HK-2 (cell line): Measurements from ENCODE around the gene DSCAML1.
"Not testable (repeated sequence)": the region's sequence is repeated elsewhere in the genome, so short reads cannot be mapped to it uniquely, and the experiment has no call there.

Source experiments
- DNase-seq: peaks from one replicate; pipeline ENCODE4 v3.0.0-alpha.2; 2018; ENCODE audit not compliant: unreplicated experiment

DSCAML1 gene

GRCh38 chr11:117818041-117818873, 21.2 kb upstream of the DSCAML1 start:
- peak; percentile 57 for DNase-seq

GRCh38 chr11:117817368-117818040, 20.5 kb upstream of the DSCAML1 start:
- DNase-seq = peak; percentile 92

DNA sequence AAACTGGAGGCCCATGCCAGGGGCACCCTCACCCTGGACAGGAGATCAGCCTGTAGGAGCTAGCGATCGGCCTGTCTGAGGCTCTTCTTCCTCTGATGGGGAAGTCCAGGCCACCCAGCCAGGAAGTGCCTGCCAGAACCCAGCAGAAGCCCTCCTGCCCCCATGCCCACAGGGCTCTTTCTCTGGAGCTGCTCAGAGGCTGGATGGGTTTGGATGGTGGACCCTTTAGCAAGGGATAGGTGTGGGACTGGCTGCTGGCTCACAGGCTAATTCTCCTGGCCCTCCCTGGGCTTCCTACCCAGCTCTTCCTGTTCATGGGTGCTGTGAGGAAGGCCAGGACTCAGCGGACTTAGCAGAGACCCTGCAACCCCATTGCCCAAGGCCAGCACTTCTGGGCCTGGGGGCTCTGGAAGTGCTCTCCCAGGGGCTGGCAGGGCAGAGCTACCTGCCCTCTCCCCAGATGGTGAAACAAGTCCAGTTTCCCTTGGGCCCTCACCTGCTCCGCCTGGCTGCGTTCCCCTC, 19.9 kb upstream of the DSCAML1 start:
- peak; percentile 49 for DNase-seq

GRCh38 chr11:117816151-117816741, 19.2 kb upstream of the DSCAML1 start:
- DNase-seq = peak; percentile 62

- no peak for DNase-seq
Observed at GRCh38 chr11:117815262-117815803, 18.3 kb upstream of the DSCAML1 start.

DNA sequence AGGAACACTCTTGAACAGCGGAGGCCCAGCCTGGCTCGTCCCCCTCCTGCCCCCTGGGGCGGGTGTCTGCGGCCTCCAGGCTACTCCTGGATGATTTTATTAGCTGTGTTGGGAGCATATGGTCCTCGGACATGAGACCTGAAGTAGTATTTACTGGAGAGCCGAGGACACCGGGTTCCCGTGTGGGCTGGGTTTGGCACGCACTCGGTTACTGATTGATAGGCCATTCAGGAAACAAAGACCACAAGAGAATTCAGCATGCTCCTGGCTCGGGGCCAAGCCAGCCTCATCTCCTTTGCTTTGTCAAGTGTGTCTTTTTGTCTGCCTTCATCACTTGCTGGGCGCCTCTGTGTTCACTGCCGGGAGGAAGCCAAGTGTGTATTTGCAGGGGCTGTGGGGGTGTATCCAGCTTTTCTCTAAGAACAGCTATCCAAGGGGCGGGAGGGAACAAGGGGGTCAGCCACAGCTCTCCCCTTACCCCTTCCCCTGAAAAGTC, 17.8 kb upstream of the DSCAML1 start:
- peak; percentile 90 for DNase-seq

GRCh38 chr11:117814204-117814765, 17.3 kb upstream of the DSCAML1 start:
- DNase-seq = no peak

GRCh38 chr11:117810056-117810451, 13.0 kb upstream of the DSCAML1 start:
- not testable (repeated sequence) for DNase-seq

DNA sequence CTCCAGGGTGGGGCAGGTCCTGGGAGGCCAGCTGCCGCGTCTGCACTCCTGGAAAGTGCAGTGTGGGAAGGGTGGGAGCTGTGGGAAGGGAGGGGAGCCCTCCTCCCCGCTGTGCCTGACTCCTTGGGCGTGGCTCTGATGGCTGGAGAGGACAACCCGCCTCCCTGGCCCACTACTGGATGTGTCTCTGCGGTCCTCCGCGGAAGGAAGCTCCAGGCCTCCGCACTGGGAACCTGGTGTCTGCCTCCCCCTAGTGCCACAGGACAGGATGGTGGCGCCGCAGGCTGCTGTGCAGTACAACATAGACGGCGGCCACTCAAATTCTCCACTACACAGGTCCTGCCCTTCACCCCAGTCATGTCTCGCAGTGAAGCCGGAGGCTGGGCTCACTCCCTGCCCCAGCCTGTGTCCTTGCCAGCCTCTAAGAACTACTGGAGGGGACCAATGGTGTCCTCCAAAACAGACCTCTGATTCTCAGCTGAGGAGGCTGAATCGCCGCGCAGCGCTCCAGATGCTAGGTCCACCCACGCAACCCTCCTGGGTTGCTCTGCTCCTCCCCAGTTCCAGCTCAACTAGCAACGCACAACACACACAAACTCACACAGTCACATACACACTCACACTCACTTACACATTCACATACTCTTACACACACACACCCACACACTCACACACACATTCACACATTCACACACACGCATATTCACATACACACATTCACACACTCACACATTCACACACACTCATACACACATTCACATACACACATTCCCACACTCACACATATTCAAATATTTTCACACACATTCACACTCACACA, 12.4 kb upstream of the DSCAML1 start:
- DNase-seq = peak; percentile 8

- no peak for DNase-seq
Observed at GRCh38 chr11:117808784-117809183, 11.8 kb upstream of the DSCAML1 start.

- peak; percentile 34 for DNase-seq
Observed at GRCh38 chr11:117807482-117808327, 10.7 kb upstream of the DSCAML1 start.

DNA sequence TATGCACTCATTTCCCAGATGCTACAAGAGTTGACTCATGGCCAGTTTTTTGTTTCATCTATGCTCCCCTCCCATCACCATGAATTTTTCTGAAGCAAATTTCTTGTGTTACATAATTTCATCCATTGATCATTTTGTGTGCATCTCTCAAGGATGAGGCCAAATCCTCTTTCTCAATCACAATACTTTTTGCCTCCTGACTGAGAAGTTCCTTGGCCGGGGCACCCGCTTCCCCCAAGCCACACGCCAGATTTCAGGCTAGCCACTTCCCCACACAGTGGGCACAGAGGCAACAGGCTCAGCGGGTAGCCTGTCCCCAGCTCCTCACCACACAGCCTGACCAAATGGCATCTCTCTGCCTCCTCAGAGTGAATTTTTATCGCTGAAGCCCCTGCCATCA, 9.8 kb upstream of the DSCAML1 start:
- no peak for DNase-seq

GRCh38 chr11:117805045-117805444, 8.0 kb upstream of the DSCAML1 start:
- no peak for DNase-seq

DNA sequence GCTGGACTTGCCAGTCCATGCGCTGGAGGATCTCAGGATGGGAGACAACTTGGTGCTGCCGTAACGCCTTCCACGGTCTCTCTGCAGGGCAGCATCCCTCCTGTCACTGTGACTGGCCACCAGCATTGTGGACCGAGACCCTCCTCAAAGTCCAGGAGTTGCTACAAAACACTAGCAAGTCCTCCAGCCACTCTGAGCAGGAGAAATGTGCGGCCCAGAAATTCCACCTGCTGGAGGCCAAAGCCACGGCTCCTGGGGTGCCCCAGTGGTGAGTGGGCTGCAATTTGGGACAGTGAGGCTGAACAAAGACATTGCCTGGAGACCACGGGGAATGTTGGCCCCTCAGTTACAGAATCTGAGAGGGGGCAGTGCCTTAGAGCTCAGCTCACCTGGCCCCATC, 6.9 kb upstream of the DSCAML1 start:
- DNase-seq = no peak

DNA sequence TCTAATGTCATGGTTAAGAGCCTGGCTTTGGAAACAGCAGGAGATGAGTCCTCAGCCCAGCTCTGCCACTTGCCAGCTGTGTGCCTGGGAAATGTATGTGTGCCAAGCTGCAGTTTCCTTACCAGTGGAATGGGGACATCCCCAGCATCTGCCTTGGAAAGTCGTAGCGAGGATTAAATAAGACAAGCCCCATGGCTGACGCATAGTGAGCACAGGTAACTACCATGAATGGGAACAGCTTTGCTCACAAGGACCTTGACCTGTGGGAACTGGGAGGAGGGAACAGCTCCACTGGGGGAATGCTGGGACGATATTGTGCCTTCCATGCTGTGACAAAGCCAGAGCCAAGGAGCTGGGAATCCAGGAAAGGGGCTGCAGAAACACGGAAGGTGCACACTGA, 2.6 kb upstream of the DSCAML1 start:
- DNase-seq = no peak

DNA sequence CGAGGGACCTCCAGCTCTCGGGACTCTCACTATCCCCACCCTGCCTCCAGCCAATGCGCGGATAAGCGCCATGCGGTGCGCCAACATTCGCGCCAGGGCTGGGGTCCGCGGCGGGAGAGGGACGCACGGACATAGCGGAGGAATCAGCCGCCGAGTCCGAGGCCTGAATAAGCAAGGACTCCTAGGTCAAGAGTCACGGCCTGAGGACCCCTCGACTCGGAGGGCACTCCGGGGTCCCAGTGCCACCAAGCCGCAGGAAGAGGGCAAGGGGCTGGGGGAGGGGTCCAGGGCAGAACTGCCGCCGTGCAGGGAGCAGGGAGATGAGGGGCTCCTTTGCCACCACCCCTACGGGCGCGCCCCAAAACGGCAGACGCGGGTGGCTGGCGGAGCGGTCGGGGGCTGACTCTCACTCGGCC, 552 bp downstream of the DSCAML1 start:
- no peak for DNase-seq

DNA sequence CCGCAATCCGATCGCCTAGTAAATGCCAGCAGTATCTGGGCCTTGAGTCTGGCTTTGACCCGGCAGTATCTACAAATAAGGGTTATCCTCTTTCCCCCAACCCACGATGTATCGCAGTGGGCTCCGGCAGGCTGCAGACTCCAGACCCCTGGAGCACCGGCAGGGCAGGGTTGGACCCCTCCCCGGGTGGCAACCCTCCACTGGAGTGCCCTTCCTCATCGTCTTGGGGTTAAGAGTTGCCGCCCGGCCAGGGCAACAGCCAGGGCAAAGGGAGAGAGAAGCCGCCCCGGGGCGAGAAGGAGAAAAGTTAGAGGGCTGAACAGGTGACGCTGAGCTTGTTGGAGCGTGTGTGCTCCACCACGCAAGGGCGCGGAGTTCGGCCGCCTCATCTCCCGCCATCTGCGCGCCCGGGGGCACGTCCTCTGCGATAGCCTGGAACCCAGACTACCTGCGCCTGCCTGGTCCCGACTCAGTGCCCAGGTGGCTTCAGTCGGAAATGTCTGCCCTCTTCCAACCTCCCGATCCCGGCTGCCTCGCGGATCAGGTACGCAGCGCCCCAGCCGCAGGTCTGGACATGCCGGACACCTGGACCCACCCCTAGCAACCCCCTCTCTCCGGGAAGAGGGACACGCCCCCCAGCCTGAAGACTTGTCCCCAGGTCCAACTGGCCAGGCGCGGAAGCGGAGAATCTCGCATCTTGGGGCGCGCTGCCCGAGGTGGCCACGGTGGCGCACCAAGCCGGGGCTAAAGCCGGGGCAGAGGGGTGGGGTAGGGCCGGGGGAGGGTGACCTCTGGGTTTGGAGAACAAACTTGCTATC, 1.2 kb downstream of the DSCAML1 start:
- DNase-seq = no peak

DNA sequence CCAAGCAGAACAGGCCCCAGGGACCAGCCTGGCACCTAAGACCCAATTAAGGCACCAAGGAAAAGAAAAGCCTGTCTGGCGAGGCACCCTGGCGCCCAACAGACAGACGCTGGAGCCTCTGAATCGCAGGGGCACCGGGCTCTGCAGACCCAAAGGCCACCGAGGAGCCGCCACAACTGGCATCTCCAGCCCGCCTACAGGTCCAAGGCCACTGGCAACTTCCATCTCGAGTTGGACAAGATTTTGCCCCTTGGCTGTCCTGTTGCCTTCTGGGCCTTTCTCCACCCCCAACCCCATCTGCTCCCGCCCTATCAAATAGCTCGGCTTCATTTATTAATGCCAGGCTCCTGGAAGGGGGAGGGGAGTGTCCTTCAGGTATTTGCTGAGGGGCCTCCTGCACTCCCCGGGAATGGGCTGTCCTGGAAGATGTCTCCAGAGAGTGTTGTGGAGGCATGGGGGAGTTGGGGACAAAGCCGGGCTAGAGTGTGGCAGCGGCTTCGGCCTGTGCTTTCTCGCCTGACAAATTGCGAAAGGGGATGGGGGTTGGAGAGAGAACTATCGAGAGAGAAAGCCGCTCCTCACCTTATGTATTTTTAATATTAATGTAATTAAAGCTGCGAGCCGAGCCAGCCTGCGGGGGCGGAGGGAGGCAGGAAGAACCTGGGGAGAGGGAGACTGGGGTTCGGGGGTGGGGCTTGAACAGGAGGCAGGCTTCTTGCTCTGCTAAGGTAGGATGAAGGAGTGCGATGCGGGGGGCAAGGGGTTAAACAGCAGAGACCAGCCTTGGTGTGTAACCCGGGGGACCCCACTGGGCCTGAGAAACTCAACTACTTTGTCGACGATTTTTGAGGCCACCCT, 2.0 kb downstream of the DSCAML1 start:
- no peak for DNase-seq
